T47D (cell line): Measurements from ENCODE around the gene YEATS4.

Source experiments
- DNase-seq, 2 experiments: peaks; one replicate each; pipeline versions ENCODE4 v3.0.0 to v3.0.0-alpha.2; 2011 to 2012; ENCODE audit warnings: low read depth in 1 of 2, low spot score in 1 of 2
- JUND ChIP-seq: IDR thresholded peaks from 2 replicates; pipeline ENCODE4 v1.6.1; 2012; ENCODE audit warnings: low read depth
- in situ Hi-C: cut with HindIII; loops from 2 replicates; pipeline ENCODE4 v1.10.0; 2016; ENCODE audit warnings: low sequenced_read_pairs, low pct_unique_long_range_greater_than_20kb

The YEATS4 gene

GRCh38 chr12:69412655-69413054 is 53.1 kb downstream of the YEATS4 start:
- in situ Hi-C loops: no loop called here
- no peak for TF ChIP-seq JUND
- DNase-seq: no peak

- in situ Hi-C loops: no loop called here
- DNase-seq: peak; percentile 45 to 89
- TF ChIP-seq JUND: no peak
Measured at GRCh38 chr12:69415471-69416275, 56.1 kb downstream of the YEATS4 start.

- TF ChIP-seq JUND: no peak
- in situ Hi-C loops: no loop called here
- no peak for DNase-seq
Measured at GRCh38 chr12:69417231-69417630, 57.7 kb downstream of the YEATS4 start.

- peak; percentile 74; the same call in 1 of the 2 replicates for TF ChIP-seq JUND
- DNase-seq: peak in 1 of 2 experiments; percentile 41
- in situ Hi-C loops: no loop called here
Measured at GRCh38 chr12:69417741-69418167, 58.2 kb downstream of the YEATS4 start.

- TF ChIP-seq JUND: no peak
- DNase-seq: no peak
- in situ Hi-C loops: no loop called here
Measured at GRCh38 chr12:69419701-69420100, 60.2 kb downstream of the YEATS4 start.

GRCh38 chr12:69421548-69421947 is 62.0 kb downstream of the YEATS4 start:
- no peak for TF ChIP-seq JUND
- in situ Hi-C loops: no loop called here
- DNase-seq: no peak

- in situ Hi-C loops: no loop called here
Measured at GRCh38 chr12:69423037-69423905, 63.7 kb downstream of the YEATS4 start.

GRCh38 chr12:69425417-69425816 is 65.9 kb downstream of the YEATS4 start:
- in situ Hi-C loops: no loop called here
- no peak for TF ChIP-seq JUND
- DNase-seq: no peak

More at GRCh38 chr12:69423037-69423905, 63.7 kb downstream of the YEATS4 start:
- DNase-seq: no peak
- no peak for TF ChIP-seq JUND

GRCh38 chr12:69428351-69429073 is 69.0 kb downstream of the YEATS4 start:
- in situ Hi-C loops: no loop called here
- DNase-seq: no peak
- no peak for TF ChIP-seq JUND

- in situ Hi-C loops: no loop called here
- TF ChIP-seq JUND: no peak
- no peak for DNase-seq
Measured at GRCh38 chr12:69430942-69431590, 71.5 kb downstream of the YEATS4 start.

GRCh38 chr12:69431591-69432222 is 72.2 kb downstream of the YEATS4 start:
- in situ Hi-C loops: no loop called here
- no peak for TF ChIP-seq JUND
- DNase-seq: no peak
